Measurements from ENCODE around the gene TMEM135. TPM values are rescaled to one million over a fixed set of nuclear protein-coding genes. Genes with fewer than 3 reads are reported as not detected.

The TMEM135 gene
- total RNA-seq, 4 donors from 2014 or later, result 13.1 to 123 (median 19.1) TPM

- Histone ChIP-seq H3K27ac (no peak overlapping the region), H3K4me3 (no peak overlapping the region), H3K27me3 (no peaks in the 10 kb centered on the region), H3K9me3 (no peaks in the 10 kb centered on the region), H3K36me3 (peaks cover 0 to 3% (median 0%) of the 10 kb centered on the region in 4 donors), H3K4me1 (no peaks in the 10 kb centered on the region)
- WGBS, 2 donors (ENCODE audit: low coverage in 1 of 2), result 28 to 41% methylated on average over 3 of the region's 3 CpGs
- TF ChIP-seq EP300 (IDR thresholded peaks at IDR 0.05; ENCODE audit: low read depth) (no peak), POLR2A (IDR thresholded peaks at IDR 0.05) (no peak), CTCF (IDR thresholded peaks at IDR 0.05) (no peak)
- in situ Hi-C loops (cut with MboI; ENCODE audit: low pct_ligation_motif_present in 1 of 4, low pct_unique_long_range_greater_than_20kb in 1 of 4, low sequenced_read_pairs in 3 of 4) (no loop called here), intact Hi-C loops (cut with DNase I; ENCODE audit: low total_unique reads) (no loop called here)
- no peak for DNase-seq
These were observed 43.6 kb downstream of the TMEM135 start for GRCh38 chr11:87081358-87081757.

- Histone ChIP-seq H3K27me3 (no peaks in the 10 kb centered on the region), H3K4me3 (no peak overlapping the region), H3K9me3 (no peaks in the 10 kb centered on the region), H3K4me1 (no peaks in the 10 kb centered on the region), H3K27ac (no peak overlapping the region), H3K36me3 (peaks cover 0 to 3% (median 0%) of the 10 kb centered on the region in 4 donors)
- intact Hi-C loops (cut with DNase I; ENCODE audit: low total_unique reads), result no loop called here
- TF ChIP-seq EP300 (IDR thresholded peaks at IDR 0.05; ENCODE audit: low read depth), result no peak
- no peak for TF ChIP-seq POLR2AphosphoS5 (IDR thresholded peaks at IDR 0.05)
- no peak for TF ChIP-seq POLR2A (IDR thresholded peaks at IDR 0.05)
- TF ChIP-seq CTCF (IDR thresholded peaks at IDR 0.05), result no peak
- 68 to 72% methylated on average over 3 of the region's 3 CpGs for WGBS, 2 donors (ENCODE audit: low coverage in 1 of 2)
- no peak for DNase-seq
- in situ Hi-C loops (cut with MboI; ENCODE audit: low pct_ligation_motif_present in 1 of 4, low pct_unique_long_range_greater_than_20kb in 1 of 4, low sequenced_read_pairs in 3 of 4), result no loop called here
These were observed 44.9 kb downstream of the TMEM135 start for GRCh38 chr11:87082590-87082989.

GRCh38 chr11:87083029-87083428 lies 45.3 kb downstream of the TMEM135 start:
- Histone ChIP-seq H3K4me3 (no peak overlapping the region), H3K9me3 (no peaks in the 10 kb centered on the region), H3K4me1 (no peaks in the 10 kb centered on the region), H3K27me3 (no peaks in the 10 kb centered on the region), H3K36me3 (peaks cover 0 to under 1% (median 0%) of the 10 kb centered on the region in 4 donors), H3K27ac (no peak overlapping the region)
- intact Hi-C loops (cut with DNase I; ENCODE audit: low total_unique reads) (no loop called here), in situ Hi-C loops (cut with MboI; ENCODE audit: low pct_ligation_motif_present in 1 of 4, low pct_unique_long_range_greater_than_20kb in 1 of 4, low sequenced_read_pairs in 3 of 4) (no loop called here)
- WGBS, 2 donors (ENCODE audit: low coverage in 1 of 2), result 84 to 94% methylated on average over 2 of the region's 2 CpGs
- DNase-seq, result no peak
- no peak for TF ChIP-seq EP300 (IDR thresholded peaks at IDR 0.05; ENCODE audit: low read depth)
- TF ChIP-seq CTCF (IDR thresholded peaks at IDR 0.05), result no peak
- no peak for TF ChIP-seq POLR2AphosphoS5 (IDR thresholded peaks at IDR 0.05)
- TF ChIP-seq POLR2A (IDR thresholded peaks at IDR 0.05), result no peak

DNA sequence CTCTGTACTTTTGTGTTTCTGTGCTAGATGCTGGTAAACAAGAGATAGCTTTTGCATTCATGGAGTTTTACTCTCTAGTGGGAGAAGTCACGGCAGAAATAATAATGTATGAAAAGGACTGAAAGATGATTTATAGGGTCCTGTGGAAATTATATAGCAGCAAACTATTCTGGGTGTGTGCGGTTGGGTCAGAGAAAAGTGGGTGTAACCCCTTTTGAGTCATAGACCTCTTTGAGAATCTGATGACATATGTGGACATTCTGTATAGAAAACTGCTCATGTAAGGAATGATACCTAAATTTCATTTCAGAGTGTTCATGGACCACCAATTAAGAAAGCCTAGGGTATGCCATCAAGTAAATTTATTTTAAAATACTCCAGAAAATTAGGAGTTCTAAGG lies 54.4 kb downstream of the TMEM135 start:
- TF ChIP-seq CTCF (IDR thresholded peaks at IDR 0.05) (no peak), POLR2AphosphoS5 (IDR thresholded peaks at IDR 0.05) (no peak), POLR2A (IDR thresholded peaks at IDR 0.05) (no peak), EP300 (IDR thresholded peaks at IDR 0.05; ENCODE audit: low read depth) (no peak)
- Histone ChIP-seq H3K27me3 (no peaks in the 10 kb centered on the region), H3K36me3 (peaks cover 0 to 12% (median 5%) of the 10 kb centered on the region in 4 donors), H3K9me3 (peaks cover 0 to 8% of the 10 kb centered on the region in 2 donors), H3K4me3 (no peak overlapping the region), H3K4me1 (no peaks in the 10 kb centered on the region), H3K27ac (no peak overlapping the region)
- no peak for DNase-seq
- intact Hi-C loops (cut with DNase I; ENCODE audit: low total_unique reads) (no loop called here), in situ Hi-C loops (cut with MboI; ENCODE audit: low pct_ligation_motif_present in 1 of 4, low pct_unique_long_range_greater_than_20kb in 1 of 4, low sequenced_read_pairs in 3 of 4) (no loop called here)
- WGBS, 2 donors (ENCODE audit: low coverage in 1 of 2), result 99 to 100% methylated on average over 2 of the region's 2 CpGs

Measured in transverse colon (tissue), 4 donors.